Measurements from ENCODE around the gene MGST1. TPM values are rescaled to one million over a fixed set of nuclear protein-coding genes. Genes with fewer than 3 reads are reported as not detected.
"Not testable (repeated sequence)": the region's sequence is repeated elsewhere in the genome, so short reads cannot be mapped to it uniquely, and the experiment has no call there.

The MGST1 gene
- total and polyA plus RNA-seq, 2 experiments from 2014 or later, result 297 to 1,400 TPM

DNA sequence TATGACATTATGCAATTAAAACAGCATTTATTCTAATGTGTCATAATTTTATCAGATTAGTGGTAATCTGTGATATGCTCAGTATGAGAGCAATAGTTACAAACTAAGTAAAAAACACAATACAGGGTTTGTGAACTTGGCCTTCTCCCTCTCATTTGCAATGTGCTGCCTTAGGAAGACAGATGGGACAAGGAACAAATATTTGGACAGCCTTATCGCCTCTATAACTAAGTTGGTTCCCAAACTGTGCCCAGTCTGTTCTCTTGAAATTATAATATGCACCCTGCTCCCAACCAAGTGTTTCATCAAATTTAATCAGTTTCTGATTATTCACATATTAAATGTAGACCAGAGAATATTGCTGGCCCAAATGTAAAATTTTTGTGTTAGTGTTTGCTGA is 22.7 kb downstream of the MGST1 start:
- H3K79me2 ChIP-seq (replicated peaks; ENCODE audit: insufficient read depth), result no peaks in the 10 kb centered on the region
- H3K4me2 ChIP-seq, result no peak overlapping the region
- H3K4me1 Mint-ChIP-seq, result no peaks in the 10 kb centered on the region
- no peak overlapping the region for H2AFZ ChIP-seq
- H3K4me3 ChIP-seq, result no peak overlapping the region
- no peaks in the 10 kb centered on the region for H3K4me1 ChIP-seq (ENCODE audit: insufficient read depth)
- no peak overlapping the region for H3K27ac Mint-ChIP-seq
- peaks cover 7% of the 10 kb centered on the region; the same call in 2 of the 3 replicates for H3K36me3 Mint-ChIP-seq (ENCODE audit: low read depth)
- TF ChIP-seq CTCF (conservative IDR thresholded peaks at IDR 0.05; ENCODE audit: low read depth in 2 of 2) (no peak), EZH2phosphoT487 (IDR thresholded peaks at IDR 0.05; ENCODE audit: unreplicated experiment) (no peak), ZNF114 (CRISPR knock-in tag; IDR thresholded peaks at IDR 0.05) (no peak), ZNF462 (CRISPR knock-in tag; IDR thresholded peaks at IDR 0.05) (no peak), STAT1 (IDR thresholded peaks at IDR 0.05; ENCODE audit: unreplicated experiment) (no peak), ZNF331 (CRISPR knock-in tag; IDR thresholded peaks at IDR 0.05; ENCODE audit: low read depth) (no peak)
- TF ChIP-seq, protein P1, sequence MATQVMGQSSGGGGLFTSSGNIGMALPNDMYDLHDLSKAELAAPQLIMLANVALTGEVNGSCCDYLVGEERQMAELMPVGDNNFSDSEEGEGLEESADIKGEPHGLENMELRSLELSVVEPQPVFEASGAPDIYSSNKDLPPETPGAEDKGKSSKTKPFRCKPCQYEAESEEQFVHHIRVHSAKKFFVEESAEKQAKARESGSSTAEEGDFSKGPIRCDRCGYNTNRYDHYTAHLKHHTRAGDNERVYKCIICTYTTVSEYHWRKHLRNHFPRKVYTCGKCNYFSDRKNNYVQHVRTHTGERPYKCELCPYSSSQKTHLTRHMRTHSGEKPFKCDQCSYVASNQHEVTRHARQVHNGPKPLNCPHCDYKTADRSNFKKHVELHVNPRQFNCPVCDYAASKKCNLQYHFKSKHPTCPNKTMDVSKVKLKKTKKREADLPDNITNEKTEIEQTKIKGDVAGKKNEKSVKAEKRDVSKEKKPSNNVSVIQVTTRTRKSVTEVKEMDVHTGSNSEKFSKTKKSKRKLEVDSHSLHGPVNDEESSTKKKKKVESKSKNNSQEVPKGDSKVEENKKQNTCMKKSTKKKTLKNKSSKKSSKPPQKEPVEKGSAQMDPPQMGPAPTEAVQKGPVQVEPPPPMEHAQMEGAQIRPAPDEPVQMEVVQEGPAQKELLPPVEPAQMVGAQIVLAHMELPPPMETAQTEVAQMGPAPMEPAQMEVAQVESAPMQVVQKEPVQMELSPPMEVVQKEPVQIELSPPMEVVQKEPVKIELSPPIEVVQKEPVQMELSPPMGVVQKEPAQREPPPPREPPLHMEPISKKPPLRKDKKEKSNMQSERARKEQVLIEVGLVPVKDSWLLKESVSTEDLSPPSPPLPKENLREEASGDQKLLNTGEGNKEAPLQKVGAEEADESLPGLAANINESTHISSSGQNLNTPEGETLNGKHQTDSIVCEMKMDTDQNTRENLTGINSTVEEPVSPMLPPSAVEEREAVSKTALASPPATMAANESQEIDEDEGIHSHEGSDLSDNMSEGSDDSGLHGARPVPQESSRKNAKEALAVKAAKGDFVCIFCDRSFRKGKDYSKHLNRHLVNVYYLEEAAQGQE (IDR thresholded peaks at IDR 0.05; ENCODE audit: unreplicated experiment), result no peak
- no peaks in the 10 kb centered on the region for H3K9me3 Mint-ChIP-seq
- H3K27me3 Mint-ChIP-seq (ENCODE audit: insufficient read depth, low read depth, poor library complexity), result no peaks in the 10 kb centered on the region
- no peak for DNase-seq (ENCODE audit: low spot score)
- H3K36me3 ChIP-seq (ENCODE audit: insufficient read depth), result peaks cover 5% of the 10 kb centered on the region; the same call in 1 of the 2 replicates
- no peak overlapping the region for H3K27ac ChIP-seq (ENCODE audit: low read depth)
- H3K27me3 ChIP-seq (ENCODE audit: insufficient read depth), result no peaks in the 10 kb centered on the region
- H3K4me3 Mint-ChIP-seq, result no peak overlapping the region
- ATAC-seq, result no peak
- H3F3A ChIP-seq (replicated peaks; ENCODE audit: low read depth), result no peaks in the 10 kb centered on the region
- H4K20me1 ChIP-seq (replicated peaks; ENCODE audit: insufficient read depth), result no peaks in the 10 kb centered on the region
- H3K9me2 ChIP-seq (ENCODE audit: insufficient read depth), result no peaks in the 10 kb centered on the region

DNA sequence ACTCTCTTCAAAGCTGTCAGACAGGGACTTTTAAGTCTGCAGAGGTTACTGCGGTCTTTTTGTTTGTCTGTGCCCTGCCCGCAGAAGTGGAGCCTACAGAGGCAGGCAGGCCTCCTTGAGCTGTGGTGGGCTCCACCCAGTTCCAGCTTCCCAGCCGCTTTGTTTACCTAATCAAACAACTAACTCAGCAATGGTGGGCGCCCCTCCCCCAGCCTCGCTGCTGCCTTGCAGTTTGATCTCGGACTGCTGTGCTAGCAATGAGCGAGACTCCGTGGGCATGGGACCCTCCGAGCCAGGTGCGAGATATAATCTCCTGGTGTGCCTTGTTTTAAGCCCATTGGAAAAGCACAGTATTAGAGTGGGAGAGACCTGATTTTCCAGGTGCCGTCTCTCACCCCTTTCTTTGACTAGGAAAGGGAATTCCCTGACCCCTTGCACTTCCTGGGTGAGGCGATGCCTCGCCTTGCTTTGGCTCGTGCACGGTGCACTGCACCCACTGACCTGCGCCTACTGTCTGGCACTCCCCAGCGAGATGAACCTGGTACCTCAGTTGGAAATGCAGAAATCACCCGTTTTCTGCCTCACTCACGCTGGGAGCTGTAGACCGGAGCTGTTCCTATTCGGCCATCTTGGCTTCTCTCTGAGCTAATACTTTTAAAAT is 35.3 kb downstream of the MGST1 start:
- not testable (repeated sequence) for H3K27ac ChIP-seq (ENCODE audit: low read depth); ATAC-seq; H3K4me1 Mint-ChIP-seq; H3K4me3 Mint-ChIP-seq; H3K27me3 Mint-ChIP-seq (ENCODE audit: insufficient read depth, low read depth, poor library complexity); H3K9me2 ChIP-seq (ENCODE audit: insufficient read depth); H4K20me1 ChIP-seq (replicated peaks; ENCODE audit: insufficient read depth); H3K4me1 ChIP-seq (ENCODE audit: insufficient read depth); H3K27ac Mint-ChIP-seq; H3K36me3 Mint-ChIP-seq (ENCODE audit: low read depth); H3K27me3 ChIP-seq (ENCODE audit: insufficient read depth); H2AFZ ChIP-seq; H3K36me3 ChIP-seq (ENCODE audit: insufficient read depth); H3F3A ChIP-seq (replicated peaks; ENCODE audit: low read depth); H3K79me2 ChIP-seq (replicated peaks; ENCODE audit: insufficient read depth); DNase-seq (ENCODE audit: low spot score)
- H3K9me3 Mint-ChIP-seq, result peaks cover 13% of the 10 kb centered on the region; the same call in 2 of the 3 replicates
- Histone ChIP-seq H3K4me2 (peak overlapping the region; percentile 55; the same call in 1 of the 2 replicates), H3K4me3 (0 out of 2 replicates have a peak overlapping the region, but pooled peaks have one; percentile 13)
